Activated CD8-positive, alpha-beta memory T cell treated with anti-CD3 and anti-CD28 coated beads, Interleukin-2, amount 10 ng/mL, durations not matched to agents 7 days and 5 days (primary cell): Measurements from ENCODE around the gene TMEM141. TPM values are rescaled to one million over a fixed set of nuclear protein-coding genes. Genes with fewer than 3 reads are reported as not detected.
"Not testable (repeated sequence)": the region's sequence is repeated elsewhere in the genome, so short reads cannot be mapped to it uniquely, and the experiment has no call there.

Experiments
- ATAC-seq: fragments of 150-1000 bp; cut with Tn5 transposase; one replicate; pipeline ENCODE4 v1.10.0; 2021; ENCODE audit warnings: moderate library complexity
- CTCF ChIA-PET: fragments of 350-600 bp; sonication (Branson Sonifier 250); formaldehyde crosslinking; loops from one replicate; lab custom pipeline; 2021; ENCODE audit warnings: antibody characterized with exemption; lab: Charles Lee
- DNase-seq: peaks from one replicate; pipeline ENCODE4 v3.0.0-alpha.2; 2020
- H3K27ac Mint-ChIP-seq: one replicate; pipeline ENCODE4 v1.8.0; 2021; ENCODE audit warnings: mild to moderate bottlenecking, mixed read lengths
- H3K27me3 Mint-ChIP-seq: one replicate; pipeline ENCODE4 v1.8.0; 2021; ENCODE audit warnings: mixed read lengths
- H3K36me3 Mint-ChIP-seq: one replicate; pipeline ENCODE4 v1.8.0; 2021; ENCODE audit warnings: mild to moderate bottlenecking, mixed read lengths
- H3K4me1 Mint-ChIP-seq: one replicate; pipeline ENCODE4 v1.8.0; 2021; ENCODE audit warnings: mixed read lengths
- H3K4me3 Mint-ChIP-seq: one replicate; pipeline ENCODE4 v1.8.0; 2021; ENCODE audit warnings: mild to moderate bottlenecking, moderate library complexity, mixed read lengths
- H3K9me3 Mint-ChIP-seq: one replicate; pipeline ENCODE4 v1.8.0; 2022; ENCODE audit warnings: low read depth, mixed read lengths
- microRNA-seq: library from miRNA; unstranded; fragments of <30 nt; microRNA quantifications from one replicate; pipeline ENCODE4 v1.2.0, GENCODE V29; 2022
- total RNA-seq, 2 experiments: library from RNA; stranded (reverse); gene quantifications; one replicate each; pipeline ENCODE4 v1.2.3, GENCODE V29; 2021

Gene TMEM141
- total RNA-seq, 2 experiments from 2014 or later: 31.7 to 32.8 TPM

DNA sequence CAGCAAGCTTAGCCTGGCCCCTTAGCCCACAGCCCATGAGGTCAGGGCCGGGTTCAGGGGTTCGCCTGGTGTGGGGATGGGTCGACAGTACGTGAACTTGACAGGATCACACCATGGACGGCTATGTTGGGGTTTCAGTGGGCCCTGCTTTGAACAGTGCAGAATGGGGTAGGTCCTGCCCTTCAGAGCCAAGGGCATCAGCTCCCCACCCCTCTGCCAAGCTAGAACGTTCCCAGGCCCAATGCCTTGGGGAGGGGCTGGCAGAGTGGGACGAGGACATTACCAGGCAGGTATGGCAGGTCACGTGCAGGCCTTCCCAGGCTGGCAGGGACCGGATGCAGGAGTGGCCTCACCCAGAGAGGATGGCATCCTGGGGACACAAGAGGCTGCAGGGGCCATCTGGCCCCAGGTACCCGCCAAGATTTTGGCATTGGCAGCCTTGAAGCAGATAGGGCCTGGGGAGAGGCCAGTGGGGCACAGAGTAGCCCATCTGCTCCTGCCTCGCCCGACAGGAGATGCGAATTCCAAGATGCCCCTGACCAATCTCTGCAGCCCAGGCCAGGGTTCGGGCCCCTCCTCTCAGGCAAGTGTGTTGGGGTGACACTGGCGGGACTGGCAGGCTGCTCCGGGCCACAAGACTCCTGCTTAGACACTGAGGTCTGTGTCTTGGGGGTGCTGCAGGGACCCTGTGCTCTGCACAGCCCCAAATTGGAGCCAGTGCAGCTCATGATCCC is 50.7 kb downstream of the TMEM141 start:
- Mint-ChIP-seq H3K27ac (peak overlapping the region; percentile 49), H3K4me3 (peak overlapping the region; percentile 76), H3K27me3 (peaks cover 10% of the 10 kb centered on the region), H3K4me1 (peaks cover 10% of the 10 kb centered on the region)
- DNase-seq, H3K9me3 Mint-ChIP-seq, H3K36me3 Mint-ChIP-seq, ATAC-seq: not testable (repeated sequence)
- CTCF ChIA-PET: interaction anchor here (0.7 to 4.3 kb wide), 47 partner anchors 8 to 412 kb away, joined by 3 to 38 read pairs (median 5); partner anchors contain the start of genes ABCA2, C8G, EDF1 and FBXW5

DNA sequence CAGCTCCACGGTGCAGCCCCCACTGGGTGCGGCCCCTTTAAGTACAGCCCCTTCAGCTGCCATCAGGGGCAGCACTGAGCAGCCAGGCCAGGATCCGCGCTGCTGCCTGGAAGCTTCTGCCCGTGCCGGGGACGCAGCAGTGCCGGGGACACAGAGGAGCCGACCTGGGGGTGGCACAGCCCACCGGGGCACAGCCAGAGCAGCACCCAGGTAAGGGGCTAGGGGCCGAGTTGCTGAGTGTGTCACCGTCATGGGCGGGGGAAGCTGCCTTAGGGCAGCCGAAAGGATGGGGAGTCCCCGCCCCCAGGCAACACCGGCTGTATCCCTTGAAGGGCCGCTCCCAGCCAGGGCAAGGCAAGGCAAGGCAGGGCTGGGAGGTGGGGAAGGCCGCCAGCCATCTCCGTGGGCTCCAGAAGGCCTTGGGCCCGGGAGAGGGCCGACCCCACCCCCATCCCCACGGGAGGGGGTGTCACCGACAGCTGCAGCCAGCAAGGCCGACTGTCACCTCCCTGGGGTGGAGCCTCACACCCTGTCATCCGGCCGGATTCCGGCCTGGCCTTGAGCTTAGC is 51.3 kb downstream of the TMEM141 start, which contains the start of gene AJM1:
Gene AJM1, plus strand, starts transcription at position 99 of the 569 bp plus-strand sequence. CDS start 1,937 bp downstream, outside the sequence.
- CTCF ChIA-PET: interaction anchor here (0.7 to 4.3 kb wide), 49 partner anchors 9 to 412 kb away, joined by 3 to 38 read pairs (median 5); partner anchors contain the start of genes ABCA2, C8G, EDF1 and FBXW5
- H3K27ac Mint-ChIP-seq: peak within 1 kb of the TSS; percentile 49
- peaks cover 14% of the 10 kb centered on the region for H3K27me3 Mint-ChIP-seq
- ATAC-seq (peak; percentile 92), DNase-seq (peak; percentile 90)
- peaks cover 12% of the 10 kb centered on the region for H3K4me1 Mint-ChIP-seq
- not testable (repeated sequence) for H3K36me3 Mint-ChIP-seq, H3K9me3 Mint-ChIP-seq
- H3K4me3 Mint-ChIP-seq: peak within 1 kb of the TSS; percentile 76

Small RNAs within 50 kb of the gene (microRNA-seq; reads per million reads assigned to microRNA genes)
- not detected for gene MIR4292
- not detected for gene MIR6722

Other genes with a start within 250 kb of the TMEM141 start
- 10 to 100 TPM; 67.3 to 73.5 TPM for gene NOTCH1, start 245.3 kb upstream of the TMEM141 start, total RNA-seq
- gene EGFL7, start 128.4 kb upstream of the TMEM141 start, total RNA-seq: 1 to 10 TPM in 1 of 2 experiments, under 1 TPM in 1; 0.29 to 1.1 TPM
- 10 to 100 TPM; 16.9 to 20.5 TPM for gene AGPAT2, start 103.9 kb upstream of the TMEM141 start, total RNA-seq
- gene DIPK1B, start 78.8 kb upstream of the TMEM141 start, total RNA-seq: not detected
- under 1 TPM in 1 of 2 experiments, not detected in 1; 0.68 TPM for gene LCN10, start 48.4 kb upstream of the TMEM141 start, total RNA-seq
- not detected for gene LCN6, start 42.8 kb upstream of the TMEM141 start, total RNA-seq
- gene LCN8, start 33.1 kb upstream of the TMEM141 start, total RNA-seq: not detected
- not detected for gene LCN15, start 26.8 kb upstream of the TMEM141 start, total RNA-seq
- under 1 TPM; 0.26 to 0.91 TPM for gene CCDC183, start 5.0 kb downstream of the TMEM141 start, total RNA-seq
- gene RABL6, start 16.6 kb downstream of the TMEM141 start, total RNA-seq: 100 to 1,000 TPM; 113 to 123 TPM
- gene AJM1, start 51.1 kb downstream of the TMEM141 start, total RNA-seq: 1 to 10 TPM; 3.9 to 4.4 TPM
- 100 to 1,000 TPM in 1 of 2 experiments, 10 to 100 TPM in 1; 96.8 to 116 TPM for gene PHPT1, start 58.1 kb downstream of the TMEM141 start, total RNA-seq
- 10 to 100 TPM; 13.4 to 15.5 TPM for gene MAMDC4, start 61.0 kb downstream of the TMEM141 start, total RNA-seq
- gene EDF1, start 75.0 kb downstream of the TMEM141 start, total RNA-seq: 100 to 1,000 TPM; 283 to 360 TPM
- gene TRAF2, start 95.2 kb downstream of the TMEM141 start, total RNA-seq: 10 to 100 TPM; 58.4 to 67.6 TPM
- 100 to 1,000 TPM; 106 to 107 TPM for gene FBXW5, start 153.4 kb downstream of the TMEM141 start, total RNA-seq
- 1 to 10 TPM in 1 of 2 experiments, not detected in 1; 1.7 TPM for gene C8G, start 153.9 kb downstream of the TMEM141 start, total RNA-seq
- 1 to 10 TPM in 1 of 2 experiments, under 1 TPM in 1; 0.68 to 1.2 TPM for gene LCN12, start 160.9 kb downstream of the TMEM141 start, total RNA-seq
- 1 to 10 TPM; 1.2 to 3.2 TPM for gene PTGDS, start 186.2 kb downstream of the TMEM141 start, total RNA-seq
- gene LCNL1, start 191.6 kb downstream of the TMEM141 start, total RNA-seq: under 1 TPM in 1 of 2 experiments, not detected in 1; 0.09 TPM
- 10 to 100 TPM; 68.6 to 94.8 TPM for gene PAXX, start 201.1 kb downstream of the TMEM141 start, total RNA-seq
- gene CLIC3, start 205.2 kb downstream of the TMEM141 start, total RNA-seq: 1 to 10 TPM; 3.8 to 7.8 TPM
- gene ABCA2, start 236.9 kb downstream of the TMEM141 start, total RNA-seq: 10 to 100 TPM; 30.0 to 73.6 TPM
- 1 to 10 TPM in 1 of 2 experiments, under 1 TPM in 1; 0.68 to 2.8 TPM for gene FUT7, start 240.7 kb downstream of the TMEM141 start, total RNA-seq